ENCODE data around the gene ATG4C.

DNA sequence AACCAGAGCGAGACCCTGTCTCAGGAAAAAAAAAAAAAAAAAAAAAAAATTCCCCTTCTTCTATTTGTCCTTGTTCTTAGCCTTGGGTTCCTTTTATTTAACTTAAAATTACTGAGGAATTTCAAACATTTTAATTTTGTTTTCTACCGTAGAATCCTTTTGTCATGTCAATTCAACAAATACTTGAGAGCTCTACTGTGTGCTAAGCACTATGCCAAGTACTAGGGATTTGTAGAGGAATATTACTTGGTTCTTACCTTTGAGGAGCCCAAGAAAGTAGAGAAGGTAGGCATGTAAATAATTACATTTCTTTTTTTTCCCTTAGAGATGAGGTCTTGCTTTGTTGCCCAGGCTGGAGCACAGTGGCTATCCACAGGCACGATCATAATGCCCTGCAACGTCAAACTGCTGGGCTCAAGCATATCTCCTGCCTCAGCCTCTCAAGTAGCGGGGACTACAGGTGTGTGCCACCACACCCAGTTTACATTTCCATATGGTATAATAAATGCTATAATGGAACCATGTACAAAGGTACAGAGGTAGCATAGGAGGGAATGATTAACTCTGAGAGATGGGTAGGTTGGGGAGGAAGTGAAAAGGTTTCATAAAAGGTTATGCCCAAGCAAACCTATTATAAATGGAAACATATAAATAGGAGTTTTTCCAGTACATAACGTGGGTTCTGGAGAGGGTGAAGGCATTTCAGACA, 104.0 kb downstream of the ATG4C start:
- TF ChIP-seq EZH2 (IDR thresholded peaks at IDR 0.05; ENCODE audit: borderline replicate concordance): no peak
- TF ChIP-seq, protein P1, sequence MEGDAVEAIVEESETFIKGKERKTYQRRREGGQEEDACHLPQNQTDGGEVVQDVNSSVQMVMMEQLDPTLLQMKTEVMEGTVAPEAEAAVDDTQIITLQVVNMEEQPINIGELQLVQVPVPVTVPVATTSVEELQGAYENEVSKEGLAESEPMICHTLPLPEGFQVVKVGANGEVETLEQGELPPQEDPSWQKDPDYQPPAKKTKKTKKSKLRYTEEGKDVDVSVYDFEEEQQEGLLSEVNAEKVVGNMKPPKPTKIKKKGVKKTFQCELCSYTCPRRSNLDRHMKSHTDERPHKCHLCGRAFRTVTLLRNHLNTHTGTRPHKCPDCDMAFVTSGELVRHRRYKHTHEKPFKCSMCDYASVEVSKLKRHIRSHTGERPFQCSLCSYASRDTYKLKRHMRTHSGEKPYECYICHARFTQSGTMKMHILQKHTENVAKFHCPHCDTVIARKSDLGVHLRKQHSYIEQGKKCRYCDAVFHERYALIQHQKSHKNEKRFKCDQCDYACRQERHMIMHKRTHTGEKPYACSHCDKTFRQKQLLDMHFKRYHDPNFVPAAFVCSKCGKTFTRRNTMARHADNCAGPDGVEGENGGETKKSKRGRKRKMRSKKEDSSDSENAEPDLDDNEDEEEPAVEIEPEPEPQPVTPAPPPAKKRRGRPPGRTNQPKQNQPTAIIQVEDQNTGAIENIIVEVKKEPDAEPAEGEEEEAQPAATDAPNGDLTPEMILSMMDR (IDR thresholded peaks at IDR 0.05; ENCODE audit: poor library complexity): no peak
- TF ChIP-seq EZH2phosphoT487 (IDR thresholded peaks at IDR 0.05; ENCODE audit: low read depth, severe bottlenecking, unreplicated experiment): no peak
